NCI-H748 (cell line): Measurements from ENCODE around the gene VMAC.

Experiments
- DNase-seq: peaks from one replicate; lab custom pipeline; 2025; ENCODE audit not compliant: unreplicated experiment; lab: John Stamatoyannopoulos, UW

The VMAC gene

GRCh38 chr19:5903624-5904351 is 884 bp upstream of the VMAC start, which contains the start of gene NDUFA11:
Gene NDUFA11 (minus strand): TSS chr19:5903790. CDS start chr19:5903708, 82 bp downstream.
- peak; percentile 94 for DNase-seq

- no peak for DNase-seq
These were observed 574 bp downstream of the VMAC start for GRCh38 chr19:5905114-5905778.

GRCh38 chr19:5907241-5907640 is 2.6 kb downstream of the VMAC start:
- no peak for DNase-seq

- no peak for DNase-seq
These were observed 4.2 kb downstream of the VMAC start for GRCh38 chr19:5908773-5909442.

GRCh38 chr19:5910638-5910907 is 5.9 kb downstream of the VMAC start:
- no peak for DNase-seq

GRCh38 chr19:5911366-5911765 is 6.7 kb downstream of the VMAC start:
- DNase-seq = no peak

GRCh38 chr19:5913739-5914357 is 9.2 kb downstream of the VMAC start, which contains the start of gene CAPS:
Gene CAPS (plus strand): TSS chr19:5914254. CDS start chr19:5914407, 153 bp downstream.
- no peak for DNase-seq

- no peak for DNase-seq
These were observed 9.7 kb downstream of the VMAC start for GRCh38 chr19:5914358-5914774.

- no peak for DNase-seq
These were observed 10.5 kb downstream of the VMAC start for GRCh38 chr19:5914946-5915781.

GRCh38 chr19:5915782-5916165 is 11.1 kb downstream of the VMAC start:
- DNase-seq = no peak

- no peak for DNase-seq
These were observed 11.6 kb downstream of the VMAC start for GRCh38 chr19:5916181-5916708.

GRCh38 chr19:5917431-5918107 is 12.9 kb downstream of the VMAC start:
- DNase-seq = no peak

GRCh38 chr19:5918463-5919079 is 13.9 kb downstream of the VMAC start:
- no peak for DNase-seq

- no peak for DNase-seq
These were observed 17.0 kb downstream of the VMAC start for GRCh38 chr19:5921516-5922160.

- no peak for DNase-seq
These were observed 17.5 kb downstream of the VMAC start for GRCh38 chr19:5922161-5922545.

GRCh38 chr19:5923356-5923755 is 18.7 kb downstream of the VMAC start:
- no peak for DNase-seq

- DNase-seq = no peak
These were observed 21.3 kb downstream of the VMAC start for GRCh38 chr19:5925830-5926427.

GRCh38 chr19:5926641-5927440 is 22.2 kb downstream of the VMAC start:
- no peak for DNase-seq
